OCI-LY3 (cell line): ENCODE data around the gene HHAT.

ENCODE experiments used
- CTCF ChIP-seq: fragments of 200-600, 300-600 bp; sonication (generic); IDR thresholded peaks from 2 replicates; pipeline ENCODE4 v1.5.1; 2014; ENCODE audit warnings: antibody characterized with exemption, low read length, low read depth
- EZH2phosphoT487 ChIP-seq: fragments of 200-600 bp; shearing (Covaris generic); IDR thresholded peaks from 2 replicates; pipeline ENCODE4 v1.6.1; 2018; ENCODE audit warnings: antibody characterized with exemption, mixed run types, low read depth

- no peak for TF ChIP-seq CTCF
- TF ChIP-seq EZH2phosphoT487, result no peak
These were observed 178.0 kb downstream of the HHAT start for GRCh38 chr1:210506689-210507088.
